ENCODE measurements around the gene LIN52.

The LIN52 gene

GRCh38 chr14:74245292-74245691, 160.5 kb downstream of the LIN52 start:
- no peak for DNase-seq
- in situ Hi-C loops (cut with MboI; ENCODE audit: low pct_unique_long_range_greater_than_20kb, low sequenced_read_pairs) = no loop called here

GRCh38 chr14:74246542-74246941, 161.8 kb downstream of the LIN52 start:
- in situ Hi-C loops (cut with MboI; ENCODE audit: low pct_unique_long_range_greater_than_20kb, low sequenced_read_pairs) = no loop called here
- no peak for DNase-seq

GRCh38 chr14:74248017-74248416, 163.3 kb downstream of the LIN52 start:
- in situ Hi-C loops (cut with MboI; ENCODE audit: low pct_unique_long_range_greater_than_20kb, low sequenced_read_pairs) = no loop called here

GRCh38 chr14:74249433-74250375, 164.9 kb downstream of the LIN52 start:
- DNase-seq = no peak
- in situ Hi-C loops (cut with MboI; ENCODE audit: low pct_unique_long_range_greater_than_20kb, low sequenced_read_pairs) = no loop called here

More at GRCh38 chr14:74248017-74248416, 163.3 kb downstream of the LIN52 start:
- DNase-seq = no peak

Measured in KBM-7 (cell line).